NCI-H526 (cell line): Measurements from ENCODE around the gene ARHGEF6.
"Not testable (repeated sequence)": the region's sequence is repeated elsewhere in the genome, so short reads cannot be mapped to it uniquely, and the experiment has no call there.

Experiments used
- DNase-seq, 2 experiments: peaks; one replicate each; lab custom pipeline; 2025; lab: John Stamatoyannopoulos, UW

ARHGEF6 gene

DNA sequence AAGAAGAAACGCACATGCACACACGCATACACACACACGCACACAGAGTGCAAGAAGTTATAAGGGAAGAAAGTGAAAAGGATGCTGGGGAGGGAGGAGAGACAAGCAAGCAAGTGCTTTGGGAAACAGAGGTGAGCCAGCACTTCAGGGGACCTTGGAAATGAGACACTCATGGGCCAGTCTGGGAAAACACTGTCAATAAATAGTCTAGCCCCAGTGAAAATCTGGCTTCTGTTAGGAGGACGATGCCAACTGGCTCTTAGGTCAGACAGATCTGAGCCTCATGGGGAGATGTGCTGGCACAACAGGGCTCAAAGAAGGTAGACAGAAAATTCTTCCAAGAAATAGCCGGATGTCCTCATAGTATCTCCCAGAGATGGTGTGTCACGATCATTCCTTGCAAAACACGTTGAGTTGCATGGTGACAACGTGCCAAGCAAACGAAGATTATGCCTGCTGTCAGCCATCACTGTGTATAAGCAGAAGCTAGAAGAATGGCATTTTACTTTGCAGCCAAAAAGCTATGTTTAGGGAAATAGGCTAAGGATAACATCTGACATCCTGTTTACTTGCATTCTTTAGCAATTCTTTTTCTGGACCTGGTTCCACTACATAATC lies 557 bp upstream of the ARHGEF6 start:
- DNase-seq: no peak

DNA sequence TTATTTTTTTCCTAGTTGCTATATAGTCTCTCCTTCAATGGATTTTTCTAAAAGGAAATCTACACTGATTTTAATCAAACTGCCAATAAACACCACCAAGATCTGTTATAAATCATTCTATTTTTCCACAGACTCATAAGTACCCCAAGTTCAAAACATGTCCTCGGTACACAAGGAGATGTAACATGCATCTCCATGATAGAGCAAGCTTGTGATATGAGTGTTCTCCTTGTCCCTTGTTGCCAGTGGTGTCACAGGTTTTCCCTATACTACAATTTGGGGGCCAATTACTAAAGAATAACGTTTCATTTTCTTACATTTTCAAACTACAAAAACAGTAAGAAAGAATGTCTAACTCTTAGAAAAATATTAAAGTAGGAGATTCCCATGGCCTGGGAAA lies 491 bp downstream of the ARHGEF6 start:
- no peak for DNase-seq

DNA sequence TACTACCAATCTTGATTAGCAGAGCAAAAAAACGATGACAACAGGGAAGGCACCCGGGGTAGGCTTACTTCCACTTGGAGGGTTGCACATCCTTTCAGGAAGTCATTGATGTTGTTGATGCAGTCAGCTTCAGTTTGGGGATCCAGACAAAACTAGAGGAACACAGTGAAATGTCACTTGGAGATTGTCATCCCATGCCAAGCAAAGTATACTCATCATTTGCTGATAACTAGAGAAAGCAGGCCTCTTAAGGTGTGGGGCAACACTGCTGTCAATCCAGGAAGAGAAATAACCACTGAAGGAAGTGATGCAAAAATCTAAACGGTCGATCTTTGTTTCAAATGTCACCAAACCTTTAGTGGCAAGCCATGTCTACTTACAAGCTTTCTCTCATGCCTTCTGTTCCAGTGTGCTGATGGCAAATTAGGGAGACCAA lies 1.4 kb downstream of the ARHGEF6 start:
- DNase-seq: no peak

DNA sequence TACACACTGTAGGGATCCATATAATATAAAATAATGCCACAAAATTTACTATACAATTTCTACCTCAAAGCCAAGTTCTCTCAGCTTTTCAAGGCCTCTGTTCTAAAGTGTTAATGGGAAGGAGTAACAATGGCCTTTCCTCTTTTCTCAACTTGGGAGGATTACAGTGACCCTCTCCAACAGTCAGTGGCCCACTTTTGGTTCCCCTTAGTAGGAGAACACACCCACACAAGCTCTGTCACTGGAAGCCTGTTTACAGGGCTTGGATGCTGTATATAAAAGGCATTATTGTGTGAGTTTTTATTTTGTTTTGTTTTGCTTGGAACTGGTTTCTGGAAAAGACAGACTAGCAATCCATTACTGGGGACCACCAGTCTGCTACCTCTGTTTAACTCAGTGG lies 1.8 kb downstream of the ARHGEF6 start:
- DNase-seq: no peak

DNA sequence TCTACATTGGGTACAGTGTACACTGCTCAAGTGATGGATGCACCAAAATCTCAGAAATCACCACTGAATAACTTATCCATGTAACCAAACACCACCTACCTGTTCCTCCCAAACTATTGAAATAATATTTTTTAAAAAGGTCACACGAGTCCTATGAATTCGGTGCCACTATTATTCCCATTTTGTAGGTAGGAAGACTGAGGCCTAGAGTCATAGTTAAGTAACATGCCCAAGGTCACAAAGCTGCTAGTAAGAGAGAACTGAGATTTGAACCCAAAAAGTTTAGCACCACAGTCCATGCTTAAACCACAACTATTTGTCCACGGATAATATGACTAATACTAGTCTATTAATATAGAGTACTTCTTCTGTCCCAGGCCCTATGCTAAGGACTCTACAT lies 2.7 kb downstream of the ARHGEF6 start:
- no peak for DNase-seq

DNA sequence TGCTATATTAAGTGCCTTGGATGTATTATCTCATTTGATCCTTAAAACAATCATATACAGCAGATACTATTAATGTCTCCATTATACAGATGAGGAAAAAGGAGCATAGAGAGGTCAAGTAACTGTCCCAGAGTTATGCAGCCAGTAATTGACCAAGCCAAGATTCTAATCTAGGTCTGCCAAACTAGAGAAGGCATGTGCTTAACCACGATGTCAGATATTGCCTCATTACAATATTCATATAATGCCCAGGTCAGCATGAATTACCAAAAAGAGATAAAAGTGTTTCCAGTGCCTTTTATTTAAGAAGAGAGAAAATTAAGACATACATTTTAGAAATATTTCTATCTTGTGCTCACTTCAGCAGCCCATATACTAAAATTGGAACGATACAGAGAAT lies 7.1 kb downstream of the ARHGEF6 start:
- no peak for DNase-seq

DNA sequence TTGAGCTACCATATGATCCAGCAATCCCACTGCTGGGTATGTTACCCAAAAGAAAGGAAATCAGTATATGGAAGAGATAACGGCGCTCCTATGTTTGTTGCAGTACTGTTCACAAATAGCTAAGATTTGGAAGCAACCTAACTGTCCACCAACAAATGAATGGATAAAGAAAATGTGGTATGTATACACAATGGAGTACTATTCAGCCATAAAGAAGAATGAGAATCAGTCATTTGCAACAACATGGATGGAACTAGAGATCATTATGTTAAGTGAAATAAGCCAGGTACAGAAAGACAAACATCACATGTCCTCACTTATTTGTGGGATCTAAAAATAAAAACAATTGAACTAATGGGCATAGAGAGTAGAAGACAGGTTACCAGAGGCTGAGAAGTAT lies 8.9 kb downstream of the ARHGEF6 start:
- DNase-seq: not testable (repeated sequence)

DNA sequence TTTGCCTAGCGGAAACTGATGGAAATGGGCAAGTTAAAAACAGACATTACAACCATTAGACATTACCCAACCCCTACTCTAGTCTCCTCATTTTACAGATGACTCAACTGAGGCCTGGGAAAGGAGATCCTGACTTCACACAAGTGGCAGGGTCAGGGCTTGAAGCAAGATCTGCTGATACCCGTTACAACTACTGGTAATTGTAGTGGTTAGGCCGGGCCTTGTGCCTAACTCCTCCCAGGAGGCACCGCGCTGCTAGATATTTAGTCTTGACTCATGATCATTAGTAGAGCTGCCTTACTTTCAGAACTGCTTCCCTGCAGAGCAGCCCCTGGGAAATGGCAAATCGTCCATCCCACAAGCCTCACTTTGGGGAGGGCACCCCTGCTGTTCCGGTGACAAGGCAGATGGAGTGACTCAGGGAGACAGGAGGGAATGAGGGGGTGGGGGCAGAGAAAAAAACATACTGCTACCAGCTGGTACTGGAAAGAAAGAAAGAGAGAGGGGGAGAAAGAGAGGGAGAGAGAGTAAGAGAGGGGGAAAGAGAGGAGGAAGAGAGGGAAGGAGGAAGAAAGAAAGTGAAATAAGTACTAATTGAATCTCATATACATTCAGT lies 12.2 kb downstream of the ARHGEF6 start:
- DNase-seq: no peak

DNA sequence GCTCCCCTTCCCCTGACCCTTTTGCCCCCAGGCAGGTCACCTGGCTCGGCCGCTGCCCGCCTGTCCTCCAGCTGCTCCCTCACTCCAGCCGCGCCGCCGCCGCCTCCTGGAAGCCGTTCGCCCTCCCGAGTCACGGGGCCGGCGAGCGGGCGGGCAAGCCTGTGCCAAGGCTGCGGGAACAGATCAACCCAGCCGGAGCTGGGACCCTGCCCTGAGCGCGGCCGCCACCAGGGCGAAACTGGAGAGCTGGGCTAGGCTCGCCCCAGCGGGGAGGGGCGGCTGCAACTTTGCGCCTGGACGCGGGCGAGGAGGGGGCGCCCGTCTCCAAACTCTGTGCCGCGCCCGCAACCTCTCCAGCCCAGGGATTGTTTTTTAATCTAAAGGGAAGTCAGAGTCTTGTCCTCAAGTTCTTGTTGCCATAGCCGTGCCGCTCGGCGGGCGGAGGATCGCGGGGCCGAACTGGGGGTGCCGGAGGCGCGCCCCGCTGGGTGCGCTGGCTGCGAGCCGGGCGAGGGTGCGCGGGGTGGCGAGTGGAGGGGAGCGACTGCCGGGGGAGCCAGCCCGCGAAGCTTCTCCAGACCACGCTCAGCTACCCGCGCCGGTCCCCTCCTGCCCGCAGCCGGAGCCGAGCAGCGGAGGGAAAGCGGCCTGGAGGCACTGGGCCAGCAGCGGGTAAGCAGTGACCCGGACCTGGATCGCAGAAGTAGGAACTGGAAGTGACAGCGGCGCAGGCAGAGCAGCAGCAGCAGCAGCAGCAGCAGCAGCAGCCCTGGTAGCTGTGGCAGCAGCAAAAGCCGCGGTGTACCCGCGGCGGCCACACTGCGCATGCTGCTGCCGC lies 13.4 kb downstream of the ARHGEF6 start:
- peak in 1 of 2 experiments; percentile 54 for DNase-seq

DNA sequence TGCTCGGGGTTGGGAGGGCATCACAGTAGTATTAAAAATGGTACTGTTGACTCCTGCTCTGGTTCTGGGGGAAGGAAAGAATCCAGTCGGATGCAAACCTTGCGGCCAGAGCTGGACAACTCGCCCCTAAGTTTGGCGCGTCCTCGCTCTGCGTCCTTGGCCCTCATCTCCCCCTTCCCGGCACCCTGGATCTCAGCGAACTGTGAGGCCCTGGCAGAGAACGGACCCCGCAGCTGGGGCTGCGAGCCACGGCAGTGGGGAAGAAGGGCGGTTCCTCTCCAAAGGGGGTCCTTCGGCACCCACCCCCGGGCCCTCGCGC lies 14.0 kb downstream of the ARHGEF6 start:
- peak in 1 of 2 experiments; percentile 36 for DNase-seq

DNA sequence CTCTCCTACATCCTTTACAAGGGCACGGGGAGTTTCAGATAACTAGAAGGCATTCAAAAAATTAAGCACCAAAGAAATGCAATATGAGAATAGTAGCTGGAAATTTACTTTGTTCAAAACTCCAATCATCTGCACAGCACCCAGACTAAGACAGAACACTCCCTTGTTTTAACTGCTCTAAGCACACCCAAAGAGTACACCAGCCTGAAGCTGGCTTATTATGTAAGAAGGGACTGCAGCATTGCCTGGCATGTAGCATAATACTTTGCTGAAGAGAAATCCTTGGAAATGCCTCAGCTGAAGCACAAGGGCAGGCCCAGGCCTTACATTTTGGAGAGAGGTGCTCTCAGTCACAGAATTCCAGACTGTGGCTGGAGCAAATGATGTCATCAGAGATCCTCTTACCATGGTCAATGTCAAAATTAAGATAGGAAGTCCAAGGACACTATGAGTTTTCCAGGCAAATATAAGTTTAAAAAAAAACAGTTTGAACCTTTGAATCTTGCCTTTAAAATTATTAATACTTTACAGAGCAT lies 14.8 kb downstream of the ARHGEF6 start:
- DNase-seq: no peak

DNA sequence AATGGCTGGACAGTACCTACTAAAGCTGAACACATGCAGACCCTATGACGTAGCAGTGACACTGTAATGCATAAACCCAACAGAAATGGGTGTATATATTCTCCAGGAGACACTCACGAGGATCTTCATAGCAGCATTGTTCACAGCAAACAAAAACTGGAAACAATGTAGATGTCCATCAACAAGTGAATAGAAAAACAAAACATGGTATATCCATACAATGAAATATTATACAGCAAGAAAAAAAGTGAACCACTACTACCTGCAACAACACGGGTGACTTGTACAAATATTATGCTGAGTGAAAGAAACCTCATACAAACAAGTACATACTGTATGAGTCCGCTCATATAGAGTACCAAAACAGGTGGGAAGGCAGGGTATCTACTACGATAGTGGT lies 16.5 kb downstream of the ARHGEF6 start:
- no peak for DNase-seq

DNA sequence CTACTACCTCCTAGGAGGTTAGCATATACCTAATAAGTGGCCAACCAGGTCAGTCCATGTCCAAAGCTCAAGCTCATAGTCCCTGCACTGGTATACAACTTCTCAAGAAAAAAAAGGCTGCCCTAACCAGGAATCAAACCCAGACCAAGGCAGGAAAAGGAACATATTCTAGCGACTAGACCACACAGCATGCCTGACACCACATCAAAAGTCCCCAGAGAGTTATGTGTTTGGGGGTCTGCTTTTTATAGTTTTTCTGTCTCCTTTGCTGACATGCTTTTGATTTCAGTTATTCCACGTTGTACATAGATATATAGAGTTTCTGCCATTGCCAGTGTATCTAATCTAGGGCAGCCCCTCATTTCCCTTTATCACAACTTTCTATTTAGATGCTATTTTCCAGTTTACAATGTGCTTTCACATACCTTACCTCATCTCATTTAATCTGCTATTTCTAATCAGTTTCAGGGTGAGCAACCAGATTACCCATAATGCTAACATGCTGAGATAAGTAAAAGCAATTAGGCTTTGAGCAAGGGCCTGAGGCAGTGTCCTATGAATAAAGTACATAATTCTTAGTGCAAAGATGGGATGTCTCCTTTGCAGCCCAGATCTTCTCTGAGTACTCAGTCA lies 17.8 kb downstream of the ARHGEF6 start:
- DNase-seq: no peak

DNA sequence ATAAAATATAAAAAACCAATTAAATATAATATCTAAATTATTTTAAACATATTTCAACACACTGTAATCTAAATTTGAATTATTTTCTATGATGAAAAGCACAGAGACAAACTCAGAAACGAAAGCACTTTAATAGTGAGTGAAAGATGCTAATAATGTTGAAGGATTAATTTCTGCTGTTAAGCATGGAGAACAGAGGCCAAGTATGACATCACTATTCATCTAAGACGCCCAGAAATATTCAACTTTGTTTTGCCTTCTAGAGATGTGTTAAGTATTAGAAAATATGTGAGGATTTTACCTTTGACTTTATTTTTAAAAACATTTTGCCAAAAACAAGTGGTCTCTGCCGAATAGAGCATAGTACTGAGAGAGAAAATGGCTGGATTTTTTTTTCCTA lies 19.3 kb downstream of the ARHGEF6 start:
- no peak for DNase-seq

DNA sequence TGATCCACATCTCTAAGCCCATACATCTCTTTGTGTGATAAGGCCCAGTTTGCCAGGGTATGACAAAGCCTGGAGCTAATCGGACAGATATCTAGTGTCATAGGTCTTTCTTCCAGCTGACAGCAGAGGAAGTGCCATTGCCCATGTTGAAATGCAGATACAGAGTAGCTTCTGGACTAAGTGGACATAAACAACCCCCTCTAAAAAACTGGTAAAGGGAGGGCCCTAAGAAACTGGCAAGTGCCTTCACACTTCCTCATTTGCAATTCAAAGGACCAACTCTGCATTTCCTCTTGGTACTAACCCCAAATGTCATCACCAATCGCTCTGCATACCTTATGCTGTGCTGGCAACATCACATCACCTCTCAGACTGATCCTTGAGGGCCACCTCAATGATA lies 20.8 kb downstream of the ARHGEF6 start:
- no peak for DNase-seq

DNA sequence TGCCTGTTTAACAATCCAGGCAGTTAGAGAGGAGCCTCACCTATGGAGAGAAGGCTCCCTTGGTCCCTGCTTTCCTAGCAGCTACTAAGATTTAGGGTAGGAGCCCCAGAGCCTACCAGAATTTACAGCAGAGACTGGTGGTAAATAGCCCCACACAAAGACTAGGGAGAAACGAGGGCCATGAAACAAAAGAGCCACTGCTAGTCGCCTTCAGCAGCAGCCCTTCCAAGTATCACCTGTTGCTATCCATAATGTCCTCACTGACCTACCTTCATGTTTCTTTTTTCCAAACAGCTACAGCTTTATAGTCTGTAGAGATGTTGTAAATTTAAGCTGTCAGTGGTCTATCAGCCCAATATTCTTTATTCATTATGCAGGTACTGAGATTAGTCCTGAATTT lies 25.3 kb downstream of the ARHGEF6 start:
- no peak for DNase-seq

DNA sequence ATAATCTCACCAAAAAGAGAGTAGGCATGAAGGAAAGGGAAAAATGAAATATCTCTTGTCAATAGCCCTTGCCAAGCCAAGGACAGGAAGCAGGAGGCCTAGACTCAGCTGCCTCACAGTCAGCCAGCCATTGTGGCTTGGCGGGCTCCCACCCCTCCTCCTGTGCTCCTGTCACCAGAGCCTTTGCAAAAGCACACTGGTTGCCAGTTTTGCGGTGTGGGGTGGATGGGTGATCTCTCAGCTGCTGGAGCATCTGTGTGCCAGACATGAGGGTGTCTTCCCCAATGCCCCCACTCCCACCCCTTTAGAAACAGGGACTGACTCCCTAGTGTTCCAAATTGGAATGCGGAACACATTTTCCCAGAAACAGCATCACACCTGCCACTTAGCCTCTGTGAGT lies 26.1 kb downstream of the ARHGEF6 start:
- no peak for DNase-seq

DNA sequence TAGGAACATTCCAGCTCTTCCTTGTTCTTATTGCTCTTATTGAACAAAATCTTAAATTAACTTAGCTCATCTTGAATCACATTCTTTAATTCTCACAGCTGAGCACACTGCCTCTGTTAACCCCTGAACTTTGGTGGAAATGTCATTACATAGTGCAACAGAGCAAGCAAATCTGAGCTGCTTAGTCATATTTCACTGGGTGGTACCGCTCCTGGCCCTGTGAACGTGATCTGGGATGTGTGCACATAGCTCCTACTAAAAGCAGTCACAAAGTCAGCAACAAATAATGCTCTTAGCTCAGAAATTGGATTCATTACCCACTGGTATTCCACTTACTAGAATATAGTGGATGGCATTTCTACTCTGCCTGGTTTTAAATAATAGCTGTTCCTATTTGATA lies 27.9 kb downstream of the ARHGEF6 start:
- DNase-seq: no peak

DNA sequence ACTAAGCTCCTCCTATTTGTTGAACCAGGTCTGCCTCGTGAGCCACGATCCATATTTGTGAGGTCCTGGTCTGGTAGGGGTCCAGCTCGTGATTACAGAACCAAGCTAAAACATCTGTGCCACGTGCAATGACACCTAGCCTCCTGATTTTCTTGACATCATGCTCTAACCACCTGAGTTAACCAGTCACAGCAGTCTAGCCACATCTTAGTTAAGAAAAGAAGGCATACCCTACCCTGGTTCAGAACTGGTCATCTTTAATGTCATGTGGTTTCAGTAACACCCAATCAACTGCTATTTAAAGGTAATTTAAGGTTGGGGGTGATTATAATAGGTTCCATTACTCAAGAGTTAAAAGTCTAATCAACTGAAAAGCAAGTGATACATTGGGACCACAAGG lies 28.4 kb downstream of the ARHGEF6 start:
- DNase-seq: no peak

DNA sequence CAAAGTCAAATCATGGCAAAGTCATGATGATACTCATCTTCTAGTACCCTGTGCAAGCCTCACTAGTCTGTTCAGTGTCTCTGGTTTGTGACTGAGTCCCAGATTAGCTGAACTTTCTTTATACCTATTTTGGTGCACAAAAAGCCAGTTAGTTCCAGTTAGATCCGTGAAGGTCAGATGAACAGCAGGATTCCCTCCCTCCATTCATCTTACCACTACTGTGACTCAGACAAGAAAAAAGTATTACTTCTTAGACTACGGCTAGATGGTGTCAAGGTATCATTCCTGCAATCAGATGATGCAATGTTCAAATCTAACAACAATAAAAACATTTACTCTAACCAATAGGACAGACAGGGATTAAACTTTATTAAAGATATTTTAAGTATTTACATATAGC lies 30.4 kb downstream of the ARHGEF6 start:
- no peak for DNase-seq

DNA sequence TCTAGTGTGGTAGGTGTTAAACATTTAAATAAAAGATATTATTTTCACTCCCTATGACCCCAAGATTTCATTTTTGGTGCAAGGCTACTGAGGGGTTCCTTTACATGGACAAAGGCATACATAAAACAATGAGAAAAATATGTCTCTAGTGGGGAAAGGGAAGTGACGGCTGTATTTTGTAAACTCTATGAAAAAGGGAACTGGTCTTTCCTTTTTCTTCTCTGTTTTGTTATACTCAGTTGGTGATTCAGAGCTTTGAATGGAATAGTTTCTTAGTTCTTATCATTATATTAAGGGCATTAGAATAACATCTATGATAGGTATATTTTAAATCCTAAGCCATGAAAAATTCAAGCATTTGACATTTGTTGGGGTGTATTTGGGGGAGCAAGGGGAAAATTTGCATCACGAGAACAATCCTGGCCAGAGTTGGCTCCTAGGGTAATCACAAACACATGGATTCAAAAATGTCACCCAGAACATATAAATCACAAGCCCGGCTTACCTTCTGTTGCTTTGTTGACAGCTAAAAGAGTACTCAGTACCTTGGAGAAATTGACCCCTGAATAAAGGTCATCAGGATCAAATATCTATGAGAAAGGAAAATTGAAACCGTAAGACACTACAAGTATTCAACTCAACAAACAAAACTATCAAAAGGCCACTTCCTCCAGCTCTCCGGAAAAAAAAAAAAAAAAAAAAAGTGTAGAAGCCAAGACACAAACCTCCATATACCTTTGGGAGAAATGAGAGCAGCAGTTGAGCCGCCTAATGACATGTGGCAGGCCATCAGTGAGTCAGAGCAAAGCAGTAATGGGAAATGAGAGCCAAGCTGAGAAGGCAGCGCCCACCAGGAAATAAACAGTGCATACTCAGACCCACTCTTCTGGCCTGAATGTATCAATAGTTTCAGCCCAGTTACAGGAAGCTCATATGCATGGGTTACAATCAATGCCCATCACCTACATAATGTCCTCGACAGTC lies 33.4 kb downstream of the ARHGEF6 start:
- no peak for DNase-seq
